GM20431 (cell line): ENCODE data around the gene TTI1.

Source experiments
- in situ Hi-C: fragments of 300-500 bp; cut with MseI, MboI; formaldehyde crosslinking; loops from one replicate; pipeline ENCODE4 v1.15.0; 2020; ENCODE audit warnings: low sequenced_read_pairs; ENCODE audit not compliant: unreplicated experiment

TTI1 gene

DNA sequence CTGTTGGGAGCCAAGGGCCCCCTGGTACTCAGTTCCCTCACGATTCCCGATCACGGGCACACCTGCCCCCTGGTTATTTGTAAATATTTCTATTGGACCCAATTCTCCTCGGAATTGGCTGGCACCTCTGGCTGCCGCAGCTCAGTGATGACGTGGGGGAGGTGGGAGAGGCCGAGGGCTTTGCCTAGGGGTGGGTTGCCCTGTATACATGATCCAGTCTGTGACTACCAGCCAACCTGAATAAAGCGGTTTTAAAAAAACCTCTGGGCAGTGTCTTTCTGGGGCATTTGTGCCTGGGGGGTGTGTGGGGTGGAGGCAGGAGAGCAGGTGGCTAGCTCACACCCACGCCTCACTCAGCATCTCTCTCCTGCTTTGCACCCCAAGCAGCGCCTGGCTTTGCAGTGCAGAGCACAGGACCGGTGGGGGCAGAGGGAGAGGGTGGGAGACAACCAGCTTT lies 88.1 kb downstream of the TTI1 start:
- in situ Hi-C loops, result no loop called here

DNA sequence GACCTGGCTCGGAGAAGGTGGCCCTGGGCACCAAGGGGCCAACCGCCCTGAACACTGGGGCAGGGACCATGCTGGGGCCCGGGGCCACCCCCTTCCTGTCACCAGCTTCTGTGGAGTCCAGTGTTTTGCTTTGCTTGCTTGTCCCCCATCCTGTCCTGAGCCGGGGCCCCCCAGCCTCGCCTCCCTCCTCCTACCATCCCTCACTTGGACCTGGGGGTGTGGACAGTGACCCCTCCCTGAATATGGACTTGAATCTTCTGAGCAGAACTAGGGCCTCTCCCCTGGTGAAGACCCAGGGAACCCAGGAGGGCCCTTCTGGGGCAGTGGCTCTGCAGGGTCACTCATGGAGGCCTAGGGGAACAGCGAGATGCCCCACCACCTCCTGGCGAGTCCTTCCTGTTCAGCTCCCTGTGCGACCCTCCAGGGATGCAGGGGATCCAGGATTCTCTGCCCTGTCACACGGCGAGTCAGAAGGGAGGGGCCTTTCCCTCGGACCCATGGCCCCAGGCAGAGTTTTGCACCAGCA lies 88.7 kb downstream of the TTI1 start:
- in situ Hi-C loops, result no loop called here

DNA sequence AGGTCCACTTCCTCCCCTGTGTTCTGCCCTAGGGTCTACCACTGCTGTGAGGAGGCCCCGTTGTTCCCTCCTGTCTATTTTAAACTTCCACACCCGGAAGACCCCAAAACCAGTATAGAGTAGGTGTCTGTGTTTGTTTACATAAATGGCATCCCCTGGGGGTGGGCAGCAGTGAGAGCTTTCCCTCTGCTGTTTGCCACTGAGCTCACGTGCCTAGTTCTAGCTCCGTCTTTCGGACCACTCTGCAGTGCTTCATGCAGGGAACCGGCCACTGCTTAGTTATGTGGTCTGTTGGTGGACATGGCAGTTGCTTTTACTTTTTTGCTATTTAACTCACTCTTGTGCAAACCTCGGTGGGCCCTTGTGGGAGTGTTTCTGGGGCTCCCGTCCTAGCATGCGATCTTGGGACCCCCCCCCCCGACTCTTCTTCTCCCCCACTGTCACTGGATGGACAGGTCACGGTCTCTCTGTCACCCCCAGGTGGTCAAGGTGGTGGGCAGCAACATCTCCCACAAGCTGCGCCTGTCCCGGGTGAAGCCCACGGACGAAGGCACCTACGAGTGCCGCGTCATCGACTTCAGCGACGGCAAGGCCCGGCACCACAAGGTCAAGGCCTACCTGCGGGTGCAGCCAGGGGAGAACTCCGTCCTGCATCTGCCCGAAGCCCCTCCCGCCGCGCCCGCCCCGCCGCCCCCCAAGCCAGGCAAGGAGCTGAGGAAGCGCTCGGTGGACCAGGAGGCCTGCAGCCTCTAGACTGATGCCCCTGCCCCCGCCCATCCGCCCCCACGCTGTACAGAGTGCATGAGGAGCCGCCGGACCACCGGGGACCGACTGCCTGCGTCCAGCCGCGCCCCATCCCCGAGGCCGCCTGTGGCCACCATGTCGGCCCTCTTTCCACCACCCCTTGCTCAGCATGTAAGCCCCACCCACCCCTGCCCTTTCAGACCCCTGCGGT lies 89.5 kb downstream of the TTI1 start:
- in situ Hi-C loops, result no loop called here

DNA sequence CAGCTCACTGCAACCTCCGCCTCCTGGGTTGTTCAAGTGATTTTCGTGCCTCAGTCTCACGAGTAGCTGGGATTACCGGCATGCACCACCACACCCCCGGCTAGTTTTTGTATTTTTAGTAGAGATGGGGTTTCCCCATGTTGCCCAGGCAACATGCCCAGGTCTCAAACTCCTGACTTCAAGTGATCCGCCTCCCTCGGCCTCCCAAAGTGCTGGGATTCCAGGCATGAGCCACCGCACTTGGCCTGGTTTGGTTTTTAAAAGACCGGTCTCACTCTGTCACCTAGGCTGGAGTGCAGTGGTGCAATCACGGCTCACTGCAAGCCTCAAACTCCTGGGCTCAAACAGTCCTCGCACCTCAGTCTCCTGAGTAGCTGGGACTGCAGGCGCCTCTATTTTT lies 90.2 kb downstream of the TTI1 start:
- in situ Hi-C loops, result no loop called here

DNA sequence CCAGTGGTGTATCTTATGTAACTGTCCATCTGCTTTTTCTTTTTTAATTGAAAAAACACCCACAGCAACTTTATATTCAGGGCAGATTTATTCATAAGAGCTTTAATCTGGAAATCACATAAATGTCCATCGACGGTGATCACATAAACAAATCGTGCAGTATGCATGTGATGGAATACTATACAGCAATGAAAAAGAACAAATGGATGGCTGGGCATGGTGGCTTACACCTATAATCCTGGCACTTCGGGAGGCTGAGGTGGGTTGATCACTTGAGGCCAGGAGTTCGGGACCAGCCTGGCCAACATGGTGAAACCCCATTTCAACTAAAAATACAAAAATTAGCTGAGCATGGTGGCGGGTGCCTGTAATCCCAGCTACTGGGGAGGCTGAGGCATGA lies 91.3 kb downstream of the TTI1 start:
- in situ Hi-C loops, result no loop called here

DNA sequence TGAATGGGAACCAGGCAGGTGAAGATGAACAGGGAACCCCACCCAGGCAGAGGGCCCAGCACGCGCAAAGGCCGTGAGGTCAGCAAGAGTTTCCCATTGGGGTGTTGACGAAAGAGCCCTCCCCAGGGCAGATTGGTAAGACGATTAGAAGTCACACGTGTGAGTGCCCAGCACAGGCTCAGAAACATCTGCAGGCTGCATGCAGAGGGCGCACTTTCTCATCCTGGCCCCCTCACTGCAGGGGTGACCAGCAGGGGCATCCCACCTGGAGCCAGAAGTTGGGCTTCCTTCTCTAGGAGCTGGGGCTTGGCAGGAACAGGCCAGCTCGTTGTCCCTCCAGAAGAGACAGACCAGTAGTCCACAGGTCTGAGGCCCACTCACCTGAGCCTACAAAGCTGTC lies 91.9 kb downstream of the TTI1 start:
- in situ Hi-C loops, result no loop called here

DNA sequence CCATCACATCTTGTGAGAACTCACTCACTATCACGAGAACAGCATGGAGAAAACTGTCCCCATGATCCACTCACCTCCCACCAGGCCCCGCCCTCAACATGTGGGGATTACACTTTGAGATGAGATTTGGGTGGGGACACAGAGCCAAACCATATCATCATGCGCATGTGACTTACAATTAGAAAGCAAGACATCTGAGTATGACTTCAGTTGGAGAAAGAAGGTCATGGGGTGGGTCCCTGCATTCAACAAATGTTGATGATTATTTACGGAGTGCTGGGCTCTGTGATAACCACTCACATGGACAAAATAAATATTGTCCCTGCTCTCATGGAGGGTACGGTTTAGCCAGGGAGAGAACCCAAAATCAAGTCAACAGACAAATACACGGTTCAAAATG lies 92.4 kb downstream of the TTI1 start:
- in situ Hi-C loops, result no loop called here

DNA sequence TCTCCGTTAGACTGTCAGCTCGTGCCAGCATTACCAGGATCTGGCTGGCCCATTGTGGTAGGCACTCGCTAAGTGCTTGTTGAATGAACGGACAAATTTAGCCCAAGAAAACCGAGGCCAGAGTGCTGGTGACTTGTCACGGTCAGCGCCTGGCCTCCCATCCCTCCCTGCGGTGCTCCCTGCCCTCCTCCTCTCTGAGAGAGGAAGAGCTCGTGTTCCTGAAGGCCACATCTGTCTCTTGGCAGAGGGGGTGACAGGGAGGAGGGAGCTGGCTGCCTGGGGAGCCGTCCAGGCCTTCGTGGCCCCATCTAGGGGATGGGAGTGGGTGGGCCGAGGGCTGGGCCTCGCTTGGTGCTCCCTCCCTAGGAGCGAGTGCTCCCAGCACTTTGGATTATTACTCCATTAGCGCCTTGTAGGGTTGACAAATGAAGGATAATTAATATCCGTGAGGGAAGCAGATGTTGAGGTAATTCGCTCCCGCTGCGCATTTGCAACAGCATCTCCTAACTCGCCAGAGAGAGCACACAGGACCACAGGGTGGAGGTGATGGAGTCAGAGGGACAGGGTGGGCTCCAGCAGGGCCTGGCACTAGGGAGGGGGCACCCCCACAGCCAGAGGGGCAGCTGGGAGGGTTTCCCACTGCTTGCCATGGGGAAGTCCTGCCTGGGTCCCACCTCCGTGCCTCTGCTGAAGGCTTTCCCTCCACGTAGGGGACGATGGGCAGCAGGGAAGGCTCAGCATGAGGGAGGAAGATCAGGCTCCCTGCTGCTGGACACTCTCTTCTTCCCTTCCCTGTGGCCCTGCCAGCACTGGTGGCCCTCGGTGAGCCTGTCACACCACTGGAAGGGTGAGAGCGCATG lies 93.3 kb downstream of the TTI1 start:
- in situ Hi-C loops, result no loop called here

DNA sequence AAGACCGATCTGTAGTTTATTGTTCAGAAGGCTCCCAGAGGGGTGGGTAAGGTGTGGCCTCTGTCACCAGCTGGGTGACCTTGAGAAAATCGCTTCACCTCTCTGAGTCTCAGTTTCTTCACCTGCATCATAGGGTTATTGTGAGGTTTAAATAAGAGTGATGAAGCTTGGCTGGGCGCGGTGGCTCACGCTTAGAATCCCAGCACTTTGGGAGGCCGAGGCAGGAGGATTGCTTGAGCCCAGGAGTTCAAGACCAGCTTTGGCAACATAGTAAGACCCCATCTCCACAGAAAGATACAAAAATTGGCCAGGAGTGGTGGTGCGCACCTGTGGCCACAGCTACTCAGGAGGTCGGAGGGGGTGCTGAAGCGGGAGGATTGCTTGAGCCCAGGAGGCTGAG lies 94.3 kb downstream of the TTI1 start:
- in situ Hi-C loops, result no loop called here

DNA sequence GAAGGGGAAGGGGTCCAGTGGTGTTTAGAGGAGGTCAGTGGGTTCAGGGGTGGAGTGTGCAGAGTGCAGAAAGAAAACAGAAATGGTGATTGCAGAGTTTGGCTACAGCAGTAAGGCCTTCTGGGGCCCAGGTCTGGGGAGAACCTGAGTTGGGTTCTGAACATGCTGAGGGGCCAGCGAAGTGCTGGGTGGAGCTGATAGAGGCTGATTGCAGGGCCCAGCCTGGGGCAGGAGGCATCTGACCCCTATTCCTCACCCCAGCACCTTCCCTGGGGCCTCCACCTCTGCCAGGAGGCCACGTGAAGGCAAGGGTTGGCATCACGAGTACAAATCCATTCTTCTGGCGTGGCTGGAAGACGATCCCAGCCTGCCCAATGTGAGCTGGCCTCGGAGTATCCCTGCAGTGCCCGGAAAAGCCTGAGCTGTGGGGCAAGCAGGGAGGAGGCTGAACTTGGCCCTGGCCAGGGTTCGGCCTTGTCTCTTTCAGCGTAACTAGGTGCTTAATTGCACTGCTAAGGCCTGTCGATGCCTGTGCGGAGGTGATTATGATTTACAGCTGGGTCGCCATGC lies 95.0 kb downstream of the TTI1 start:
- in situ Hi-C loops, result no loop called here

DNA sequence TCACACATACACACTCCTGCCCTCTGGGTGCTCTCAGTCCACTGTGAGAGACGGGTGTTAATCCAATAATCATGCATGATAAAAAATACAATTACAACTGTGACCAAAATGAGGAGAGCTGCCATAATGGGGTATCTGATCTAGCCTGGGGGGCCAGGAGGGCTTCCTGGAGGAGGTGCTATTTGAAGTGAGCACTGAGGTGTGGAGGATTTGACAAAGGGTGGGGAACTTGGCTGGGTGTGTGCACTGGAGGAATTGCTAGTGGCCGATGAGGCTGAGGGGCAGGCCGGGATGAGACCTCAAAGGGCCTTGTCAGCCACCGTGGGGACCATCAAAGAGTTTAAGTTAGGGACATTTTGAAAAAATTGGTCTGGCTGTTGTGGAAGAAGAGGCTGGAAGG lies 95.6 kb downstream of the TTI1 start:
- in situ Hi-C loops, result no loop called here

DNA sequence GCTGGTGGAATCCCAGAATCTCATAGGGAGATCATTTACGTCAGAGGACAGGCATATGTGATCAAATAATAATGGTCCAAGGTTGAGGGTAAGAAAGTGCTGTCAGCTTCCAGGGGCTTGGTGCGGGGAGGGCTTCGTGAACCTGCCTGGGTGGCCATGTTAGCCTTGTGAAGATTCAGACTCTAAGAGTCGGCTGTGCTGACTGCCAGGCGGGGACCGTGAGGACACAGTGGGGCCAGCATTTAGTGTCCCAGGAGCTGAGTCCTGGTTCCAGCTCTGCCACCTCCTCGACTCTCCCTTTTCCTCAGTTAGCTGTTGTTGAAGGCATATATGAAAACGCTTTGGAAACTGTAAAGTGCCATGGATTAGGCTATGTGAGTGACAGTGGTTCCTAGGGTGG lies 96.8 kb downstream of the TTI1 start:
- in situ Hi-C loops, result no loop called here

DNA sequence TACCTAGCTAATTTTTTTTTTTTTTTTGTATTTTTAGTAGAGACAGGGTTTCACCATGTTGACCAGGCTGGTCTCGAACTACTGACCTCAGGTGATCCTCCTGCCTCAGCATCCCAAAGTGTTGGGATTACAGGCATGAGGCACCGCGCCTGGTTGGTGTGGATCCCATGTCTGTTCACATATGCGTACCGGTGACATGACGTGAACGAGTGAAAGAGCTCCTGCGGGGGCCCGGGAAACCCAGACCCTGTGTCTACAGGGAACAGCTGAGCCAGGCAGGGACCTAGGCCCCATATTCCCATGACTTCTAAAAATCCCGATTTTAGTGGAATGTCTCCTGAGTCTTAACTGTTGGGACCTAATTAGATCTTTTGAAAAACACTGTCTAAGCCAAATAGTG lies 97.2 kb downstream of the TTI1 start:
- in situ Hi-C loops, result no loop called here

DNA sequence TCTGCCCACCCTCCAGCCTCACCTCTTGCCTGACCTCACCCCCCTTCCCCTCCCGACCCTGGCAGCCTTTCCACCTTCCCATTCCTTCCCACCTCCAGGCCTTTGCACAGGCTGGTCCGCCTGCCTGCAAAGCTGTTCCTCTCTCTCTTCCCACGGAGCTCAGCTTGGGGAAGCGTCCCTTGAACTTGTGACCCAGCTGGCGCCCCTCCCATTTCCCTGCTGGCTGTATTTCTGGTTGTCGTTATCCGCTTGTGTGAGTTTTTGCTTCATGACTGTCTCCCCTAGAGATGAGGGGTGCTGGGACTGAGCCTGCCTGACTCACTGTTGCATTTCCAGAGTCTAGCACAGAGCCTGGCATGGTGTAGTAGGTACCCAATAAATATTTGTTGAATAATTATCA lies 97.8 kb downstream of the TTI1 start:
- in situ Hi-C loops, result no loop called here

DNA sequence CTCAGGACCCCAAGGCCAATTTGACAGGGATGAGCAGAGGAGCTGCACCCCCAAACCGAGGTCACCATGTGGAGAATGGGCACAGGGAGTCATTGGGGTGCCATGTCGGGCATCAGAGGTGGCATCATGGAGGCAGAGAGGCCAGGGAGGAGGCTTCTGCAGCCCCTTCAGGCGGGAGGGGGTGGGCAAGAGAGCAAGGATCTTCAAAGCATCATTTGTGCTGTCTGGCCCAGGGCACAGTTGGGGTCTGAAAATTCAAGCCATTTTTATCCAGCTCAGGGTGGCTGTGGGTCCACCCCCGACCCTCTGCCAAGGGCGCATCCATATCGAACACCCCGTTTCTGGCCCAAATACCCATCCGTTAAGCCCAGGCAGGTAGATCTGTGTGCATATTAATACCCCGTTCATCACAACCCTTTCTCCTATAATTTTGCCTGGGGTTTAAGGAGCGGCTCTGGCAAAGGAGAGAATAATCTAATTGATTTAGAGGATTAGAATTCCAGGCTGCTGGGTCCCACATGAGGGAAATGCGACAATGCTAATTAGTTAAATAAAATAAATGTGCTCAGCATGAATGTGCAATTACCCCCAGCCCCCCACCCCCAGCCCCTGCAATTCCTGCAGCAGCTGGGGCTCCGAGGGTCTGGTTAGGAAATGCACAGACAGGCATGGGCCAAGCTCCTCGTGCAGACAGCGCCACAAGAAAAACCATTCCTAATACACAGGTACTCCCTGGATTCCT lies 98.5 kb downstream of the TTI1 start:
- in situ Hi-C loops, result no loop called here

DNA sequence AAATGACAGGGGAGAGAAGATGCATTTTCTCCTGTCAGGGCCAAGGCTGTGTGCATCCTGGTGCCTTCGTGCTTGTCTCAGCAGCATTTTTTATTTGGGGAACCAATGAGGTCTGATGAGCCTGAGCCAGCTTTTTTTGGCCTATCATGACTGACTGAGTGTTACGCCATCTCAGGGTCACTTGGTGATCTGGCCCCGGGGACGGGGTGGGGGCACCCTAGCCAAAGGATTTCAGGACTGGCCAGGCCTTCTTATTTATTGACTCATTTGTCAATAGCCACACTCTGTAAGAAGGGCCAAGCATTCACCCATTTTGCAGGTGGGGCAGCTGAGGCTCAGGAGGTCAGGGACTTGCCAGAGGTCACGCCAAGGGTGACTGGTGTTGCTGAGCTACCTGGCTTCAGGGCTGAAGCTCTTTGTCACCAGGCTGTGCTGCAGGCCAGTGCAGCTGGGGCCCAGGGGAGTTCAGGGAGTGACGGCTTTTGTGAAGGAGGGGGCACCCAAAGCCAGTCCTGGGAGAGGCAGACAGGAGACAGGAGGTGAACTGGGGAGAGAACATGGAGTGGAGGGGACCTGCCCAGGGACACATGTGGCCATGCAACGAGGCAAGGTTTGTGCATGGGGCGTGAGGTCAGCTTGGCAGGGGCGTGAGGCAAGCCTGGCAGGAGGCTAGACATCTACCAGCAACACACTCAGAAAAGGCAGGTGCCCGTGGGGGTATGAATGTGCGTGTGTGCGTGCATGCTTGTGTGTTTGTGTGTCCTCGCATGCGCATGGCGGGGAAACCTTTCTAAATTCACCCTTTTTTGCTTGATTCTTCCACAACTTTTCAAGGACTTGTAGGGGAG lies 99.2 kb downstream of the TTI1 start:
- in situ Hi-C loops, result no loop called here
